Tongue (tissue), 3 donors: ENCODE data around the gene KRCC1. TPM values are rescaled to one million over a fixed set of nuclear protein-coding genes. Genes with fewer than 3 reads are reported as not detected.
"Not testable (repeated sequence)": the region's sequence is repeated elsewhere in the genome, so short reads cannot be mapped to it uniquely, and the experiment has no call there.

Source experiments
- DNase-seq: peaks from one replicate; pipeline ENCODE4 v3.0.0-alpha.2; 2015
- small RNA-seq: library from RNA; depleted of rRNA; stranded (forward); fragments of <200 nt; gene quantifications from one replicate; pipeline ENCODE3, GENCODE V24; 2014; ENCODE audit warnings: low replicate concordance
- total RNA-seq: library from RNA; depleted of rRNA; stranded (reverse); fragments of >200 nt; gene quantifications from one replicate; pipeline ENCODE4 v1.2.3, GENCODE V29; 2014

The KRCC1 gene
- total RNA-seq, 1 donor from 2014 or later: 25.3 TPM

GRCh38 chr2:88000474-88000873, 55.1 kb downstream of the KRCC1 start:
- not testable (repeated sequence) for DNase-seq

- DNase-seq: no peak
Observed at GRCh38 chr2:87996570-87996969, 59.0 kb downstream of the KRCC1 start.

- DNase-seq: no peak
Observed at GRCh38 chr2:87995756-87996155, 59.8 kb downstream of the KRCC1 start.

- not testable (repeated sequence) for DNase-seq
Observed at GRCh38 chr2:87994304-87994850, 61.2 kb downstream of the KRCC1 start.

- DNase-seq: not testable (repeated sequence)
Observed at GRCh38 chr2:87992569-87992968, 63.0 kb downstream of the KRCC1 start.

- not testable (repeated sequence) for DNase-seq
Observed at GRCh38 chr2:87987473-87987872, 68.1 kb downstream of the KRCC1 start.

GRCh38 chr2:87985902-87986301, 69.7 kb downstream of the KRCC1 start:
- not testable (repeated sequence) for DNase-seq

GRCh38 chr2:87981182-87981581, 74.4 kb downstream of the KRCC1 start:
- not testable (repeated sequence) for DNase-seq

Small RNA genes lying within 50 kb of the gene (small RNA-seq; reads per million reads assigned to genes)
- gene MIR4780 (not detected), gene RNU2-63P (5.0 reads per million, percentile 92 among the genes with 10 or more reads in this experiment)

Other genes with a start within 250 kb of the KRCC1 start
- gene RGPD2, start 230.0 kb downstream of the KRCC1 start, total RNA-seq: 3.7 TPM
- gene RNU2-63P, start 39.2 kb downstream of the KRCC1 start, total RNA-seq: not detected
- 308 TPM for gene SMYD1, start 12.0 kb upstream of the KRCC1 start, total RNA-seq
- gene FABP1, start 72.3 kb upstream of the KRCC1 start, total RNA-seq: not detected
- gene THNSL2, start 114.6 kb upstream of the KRCC1 start, total RNA-seq: 24.0 TPM